Measurements from ENCODE around the gene XKRX.

XKRX gene

GRCh38 chrX:100883654-100884053 lies 45.1 kb downstream of the XKRX start:
- ATAC-seq, result no peak

- no peak for ATAC-seq
These were observed 48.3 kb downstream of the XKRX start for GRCh38 chrX:100880368-100880767.

DNA sequence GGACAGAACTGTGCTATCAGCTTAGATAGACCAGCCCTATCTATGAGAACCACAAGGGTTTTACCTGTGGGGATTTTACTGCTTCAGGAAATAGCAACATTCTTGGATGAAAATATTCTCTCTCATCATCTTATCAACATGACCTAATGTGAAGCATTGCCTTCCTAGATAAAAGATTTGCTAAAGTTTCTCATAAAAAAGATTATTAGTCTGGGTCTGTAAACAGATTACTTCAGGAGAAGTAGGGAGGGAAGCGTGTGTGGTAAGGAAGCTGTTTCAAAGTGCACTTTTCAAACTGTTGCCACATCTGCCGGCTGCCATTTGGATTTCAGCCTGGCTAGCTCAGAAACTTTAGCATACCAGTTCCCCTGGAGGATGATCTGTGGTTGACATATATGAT lies 54.4 kb downstream of the XKRX start, which contains the start of gene NOX1:
NOX1 (minus strand) TSS at position 35 of the 400 bp plus-strand sequence. CDS start 220 bp downstream, outside the sequence.
- ATAC-seq, result no peak

GRCh38 chrX:100871594-100872560 lies 56.8 kb downstream of the XKRX start:
- ATAC-seq, result no peak

DNA sequence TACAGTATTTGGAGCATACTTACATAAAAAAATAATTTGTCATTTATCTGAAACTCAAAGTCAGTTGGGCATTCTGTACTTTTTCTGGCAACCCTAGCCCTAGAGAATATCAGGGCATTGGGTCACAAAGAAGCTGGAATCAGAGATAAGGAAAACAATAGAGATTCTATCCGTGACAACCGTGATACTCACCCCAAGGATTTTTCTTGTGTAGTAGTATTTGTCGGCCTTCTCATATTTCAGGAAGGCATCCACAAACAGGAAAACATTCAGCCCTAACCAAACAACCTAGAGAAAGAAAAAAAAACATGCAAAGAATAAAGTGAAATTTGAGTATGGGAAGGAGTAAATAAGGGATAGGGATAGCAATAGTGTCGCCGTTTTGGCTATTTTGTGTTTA lies 58.2 kb downstream of the XKRX start:
- no peak for ATAC-seq

DNA sequence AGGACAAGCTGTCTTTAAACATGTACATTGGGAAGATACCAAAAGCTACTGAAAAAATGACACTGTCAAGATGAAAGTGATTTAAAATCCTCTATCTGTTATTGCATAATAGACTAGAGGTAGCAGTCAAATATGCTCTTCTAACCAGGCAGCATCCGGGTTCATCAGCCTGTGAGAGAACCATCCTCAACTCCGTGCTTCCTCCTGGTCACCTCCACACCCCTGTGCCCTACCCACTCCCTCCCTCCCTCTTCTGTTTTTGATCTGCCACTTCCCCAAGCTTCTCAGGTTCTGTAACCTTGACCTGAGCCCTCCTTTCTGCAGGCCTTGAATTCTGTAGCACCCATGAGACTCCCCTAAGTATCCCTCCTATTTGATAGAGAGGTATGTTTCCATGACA lies 60.4 kb downstream of the XKRX start:
- no peak for ATAC-seq

DNA sequence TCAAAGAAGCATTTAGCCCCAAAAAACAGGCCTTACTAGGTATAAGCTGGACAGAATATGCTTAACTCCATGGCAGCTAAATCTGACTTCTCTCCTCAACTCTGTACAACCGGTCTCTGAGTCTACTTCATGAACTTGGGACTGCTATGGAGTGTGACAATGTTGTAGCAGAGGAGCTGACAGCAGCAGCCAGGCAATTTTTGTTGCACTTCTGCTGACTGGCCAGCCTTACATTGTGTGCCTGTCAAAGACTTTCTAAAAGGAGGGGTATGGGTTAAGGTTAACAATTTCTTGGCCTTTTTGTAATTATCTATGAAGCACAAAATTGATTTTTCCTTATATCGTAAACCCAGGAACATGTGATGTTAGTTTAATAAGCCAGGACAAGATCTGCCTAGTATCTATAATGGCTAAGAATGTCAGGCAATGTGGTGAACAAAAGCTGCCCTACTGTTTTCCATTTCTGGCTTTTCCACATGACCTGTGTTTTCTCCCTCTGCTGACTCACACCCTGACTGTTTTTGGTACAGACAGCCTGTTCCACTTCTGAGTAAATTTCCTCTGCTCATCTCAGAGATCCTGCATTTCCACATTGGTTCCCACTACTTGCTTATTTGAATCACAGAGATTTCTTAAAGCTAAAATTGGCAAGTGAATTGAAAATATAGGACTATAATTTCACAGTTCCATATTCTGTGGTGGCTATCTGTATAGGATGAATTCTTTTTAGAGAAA lies 63.9 kb downstream of the XKRX start:
- no peak for ATAC-seq
